ENCODE data around the gene CD209.
"Not testable (repeated sequence)": the region's sequence is repeated elsewhere in the genome, so short reads cannot be mapped to it uniquely, and the experiment has no call there.

The CD209 gene

DNA sequence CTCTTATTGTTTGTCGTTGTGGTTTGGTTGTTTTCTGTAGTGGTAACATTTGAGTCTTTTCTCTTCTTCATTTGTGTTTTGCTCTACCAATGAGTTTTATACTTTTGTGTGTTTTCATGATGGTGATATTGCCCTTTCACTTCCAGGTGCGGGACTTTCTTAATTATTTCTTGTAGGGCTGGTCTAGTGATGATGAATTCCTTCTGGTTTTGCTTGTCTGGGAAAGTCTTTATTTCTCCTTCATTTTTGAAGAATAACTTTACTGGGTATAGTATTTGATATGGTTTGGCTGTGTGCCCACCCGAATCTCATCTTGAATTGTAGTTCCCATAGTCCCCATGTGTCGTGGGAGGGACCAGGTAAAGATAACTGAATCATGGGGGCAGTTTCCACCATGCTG is 8.9 kb upstream of the CD209 start:
- no peak for TF ChIP-seq POLR2A (IDR thresholded peaks at IDR 0.05; ENCODE audit: low read depth, low read length)
- FAIRE-seq = no peak
- no peak for DNase-seq (ENCODE audit: insufficient read length, low spot score)

GRCh38 chr19:7751157-7751783 is 3.9 kb upstream of the CD209 start:
- FAIRE-seq = peak; percentile 50
- DNase-seq (ENCODE audit: insufficient read length, low spot score) = no peak
- TF ChIP-seq POLR2A (IDR thresholded peaks at IDR 0.05; ENCODE audit: low read depth, low read length) = no peak

DNA sequence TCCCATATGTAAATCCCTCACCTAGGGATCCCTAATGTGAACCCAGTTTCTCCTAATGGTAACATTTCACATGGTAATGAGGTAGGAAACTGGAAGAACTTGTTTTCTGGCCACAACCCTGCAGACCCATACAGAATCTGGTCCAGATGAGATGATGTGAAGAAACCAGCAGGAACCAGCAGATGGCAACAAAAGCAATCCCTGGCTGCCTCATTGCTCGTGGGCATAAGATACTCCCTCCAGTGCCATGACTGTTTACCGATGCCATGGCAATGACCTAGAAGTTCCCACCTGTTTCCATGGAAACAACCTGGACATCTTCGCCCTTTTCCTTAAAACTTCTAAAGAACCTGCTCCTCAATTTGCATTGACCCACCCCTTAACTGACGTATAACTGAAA is 1.4 kb upstream of the CD209 start:
- TF ChIP-seq POLR2A (IDR thresholded peaks at IDR 0.05; ENCODE audit: low read depth, low read length) = no peak
- DNase-seq (ENCODE audit: insufficient read length, low spot score) (no peak), FAIRE-seq (no peak)

DNA sequence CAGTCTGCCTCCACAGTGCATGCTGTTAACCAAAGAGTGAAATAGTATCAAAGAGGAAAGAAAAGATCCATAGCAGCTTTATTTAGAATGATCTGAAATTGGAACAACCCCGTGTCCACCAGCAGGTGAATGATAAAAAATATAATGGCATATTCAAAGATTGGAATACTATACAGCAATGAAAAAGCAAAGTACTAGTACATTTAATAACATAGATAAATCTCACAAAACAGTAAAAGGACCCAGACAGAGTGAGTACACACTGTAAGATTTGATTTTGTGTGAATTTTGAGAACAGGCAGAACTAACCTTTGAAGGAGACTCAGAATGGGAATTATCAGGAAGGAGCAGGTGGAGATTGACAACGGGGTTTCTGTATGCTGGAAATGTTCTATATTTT is 837 bp upstream of the CD209 start:
- FAIRE-seq = no peak
- TF ChIP-seq POLR2A (IDR thresholded peaks at IDR 0.05; ENCODE audit: low read depth, low read length) = no peak

DNA sequence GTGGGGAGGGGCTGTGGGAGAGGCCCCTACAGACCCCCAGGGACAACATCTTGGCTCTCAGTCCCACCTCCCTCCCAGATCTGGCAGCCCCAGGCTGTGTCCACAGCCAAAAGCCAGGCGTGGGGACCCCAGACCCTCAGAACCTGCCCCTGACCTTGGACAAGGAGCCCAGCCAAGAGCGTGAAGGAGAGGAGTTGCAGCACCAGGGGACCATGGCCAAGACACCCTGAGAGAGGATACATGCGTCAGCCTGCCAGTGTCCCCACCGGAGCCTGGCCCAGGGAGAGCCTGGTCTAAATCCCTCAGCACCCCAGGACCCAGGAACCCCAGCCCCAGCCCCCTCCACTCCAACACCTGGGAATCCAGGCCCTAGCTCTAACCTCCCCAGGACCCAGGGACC is 1.0 kb downstream of the CD209 start:
- FAIRE-seq; DNase-seq (ENCODE audit: insufficient read length, low spot score): not testable (repeated sequence)

More for the DNA sequence above, 837 bp upstream of the CD209 start:
- DNase-seq (ENCODE audit: insufficient read length, low spot score) = no peak

DNA sequence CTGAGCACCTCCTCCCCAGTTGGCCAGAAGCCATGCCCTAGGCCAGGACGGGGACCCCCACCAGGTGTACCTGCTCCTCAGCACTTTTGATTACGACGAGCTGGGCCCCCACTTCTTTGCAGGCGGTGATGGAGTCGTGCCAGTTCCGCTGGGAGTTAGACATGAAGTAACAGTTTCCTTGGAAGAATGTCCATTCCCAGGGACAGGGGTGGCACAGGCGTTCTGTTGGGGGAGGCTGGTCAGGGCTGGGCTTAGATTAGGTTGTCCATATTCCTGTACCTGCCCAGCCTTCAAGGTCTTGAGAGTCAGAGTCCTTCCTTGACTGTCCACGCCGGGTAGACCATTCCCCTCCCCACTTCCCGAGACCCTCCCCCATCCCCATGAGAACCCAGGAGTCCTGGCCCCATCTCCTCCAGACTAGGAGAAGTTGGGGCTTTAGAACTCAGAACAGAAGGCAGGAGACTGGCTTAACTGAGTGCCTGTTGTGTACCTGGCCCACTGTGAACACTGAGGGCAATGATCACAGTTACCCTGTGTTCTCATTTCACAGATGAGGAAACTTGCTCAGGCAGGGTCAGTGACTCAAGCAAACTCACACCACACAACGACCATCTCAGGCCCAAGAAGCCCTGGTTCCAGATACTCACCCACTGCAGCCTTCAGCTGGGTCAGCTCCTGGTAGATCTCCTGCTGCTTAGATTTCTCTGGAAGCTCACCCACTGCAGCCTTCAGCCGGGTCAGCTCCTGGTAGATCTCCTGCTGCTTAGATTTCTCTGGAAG is 2.3 kb downstream of the CD209 start:
- TF ChIP-seq POLR2A (IDR thresholded peaks at IDR 0.05; ENCODE audit: low read depth, low read length) = no peak
- FAIRE-seq = no peak

DNA sequence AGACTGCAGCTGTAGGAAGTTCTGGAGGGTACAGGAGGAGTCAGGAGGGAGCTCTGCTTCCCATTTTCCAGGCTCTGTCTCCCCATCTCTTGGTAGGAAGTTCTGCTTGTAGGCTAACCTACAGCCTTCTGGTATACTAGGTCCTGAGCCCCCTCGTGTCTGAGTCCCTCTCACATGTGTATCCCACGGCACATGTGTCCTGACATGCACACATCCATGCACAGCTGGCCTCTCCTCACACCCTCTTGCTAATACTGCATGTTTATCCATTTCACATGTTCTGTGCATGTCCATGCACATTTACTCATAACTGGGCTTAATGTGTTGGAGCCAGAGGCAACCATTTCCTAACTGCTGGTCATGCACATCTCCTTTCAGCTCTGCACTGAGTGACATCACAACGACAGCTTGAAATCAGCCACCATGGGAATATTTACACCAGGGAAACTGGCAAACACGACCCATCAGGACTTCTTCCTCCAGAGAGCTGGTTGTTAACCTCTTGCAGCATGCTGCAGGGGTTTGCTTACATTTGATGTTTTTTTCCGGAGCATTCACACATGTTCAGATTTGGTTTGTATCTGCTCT is 3.0 kb downstream of the CD209 start:
- FAIRE-seq = no peak
- TF ChIP-seq POLR2A (IDR thresholded peaks at IDR 0.05; ENCODE audit: low read depth, low read length) = no peak

More for the DNA sequence above, 2.3 kb downstream of the CD209 start:
- no peak for DNase-seq (ENCODE audit: insufficient read length, low spot score)

DNA sequence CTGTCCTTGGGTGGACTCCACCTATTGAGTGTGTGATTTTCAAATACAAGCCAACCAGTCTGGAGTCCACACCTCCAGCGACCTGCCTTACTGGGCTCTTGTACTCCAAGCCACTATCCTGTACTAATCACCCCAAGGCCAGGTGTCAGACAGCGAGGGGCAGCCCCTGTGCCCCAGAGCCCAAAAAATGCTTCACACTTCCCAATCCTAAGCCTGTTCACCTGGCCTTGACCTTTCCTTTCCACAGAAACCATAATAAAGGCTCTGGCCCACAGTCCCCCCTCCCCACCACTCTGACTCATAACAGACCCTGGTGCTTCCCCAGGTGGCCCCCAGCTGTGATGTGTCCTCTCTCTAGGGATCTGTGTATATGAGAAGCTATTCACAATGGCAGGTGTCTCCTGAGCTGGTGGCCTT is 3.9 kb downstream of the CD209 start:
- FAIRE-seq (no peak), DNase-seq (ENCODE audit: insufficient read length, low spot score) (no peak)
- no peak for TF ChIP-seq POLR2A (IDR thresholded peaks at IDR 0.05; ENCODE audit: low read depth, low read length)

More for the DNA sequence above, 3.0 kb downstream of the CD209 start:
- DNase-seq (ENCODE audit: insufficient read length, low spot score) = no peak

DNA sequence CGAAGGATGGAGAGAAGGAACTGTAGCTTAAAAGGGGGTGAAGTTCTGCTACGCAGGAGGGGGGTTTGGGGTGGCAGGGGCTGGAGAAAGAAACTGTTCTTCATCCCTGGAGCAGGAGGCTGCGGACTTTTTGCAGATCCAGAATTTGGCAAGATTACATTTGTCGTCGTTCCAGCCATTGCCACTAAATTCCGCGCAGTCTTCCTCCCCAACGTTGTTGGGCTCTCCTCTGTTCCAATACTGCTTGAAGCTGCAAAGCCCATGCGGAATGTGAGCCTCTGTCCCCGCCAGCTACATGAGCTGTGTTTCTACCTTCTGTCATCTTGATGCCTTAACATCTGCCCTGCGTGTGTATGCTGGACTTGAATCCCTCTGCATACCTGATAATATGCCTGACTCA is 4.3 kb downstream of the CD209 start:
- no peak for DNase-seq (ENCODE audit: insufficient read length, low spot score)
- no peak for FAIRE-seq

DNA sequence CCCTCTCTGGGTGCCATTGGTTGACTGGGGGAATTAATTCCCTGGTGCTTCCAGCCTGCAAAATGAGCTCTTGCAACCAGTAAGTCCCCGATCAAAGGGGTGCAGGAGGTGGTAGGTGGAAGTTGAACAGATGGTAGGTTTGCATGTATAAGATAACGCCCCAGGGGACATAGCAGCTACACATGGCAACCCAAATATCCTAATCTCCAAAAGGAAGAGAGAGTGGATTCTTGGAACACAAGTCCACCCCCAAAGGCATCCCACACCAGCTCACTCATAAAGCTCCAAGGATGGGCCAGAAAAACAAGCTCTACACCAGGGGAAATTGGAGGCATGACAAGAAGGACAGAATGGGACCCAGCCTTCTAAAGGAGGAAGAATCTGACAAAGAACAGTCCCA is 4.8 kb downstream of the CD209 start:
- no peak for TF ChIP-seq POLR2A (IDR thresholded peaks at IDR 0.05; ENCODE audit: low read depth, low read length)
- DNase-seq (ENCODE audit: insufficient read length, low spot score) (no peak), FAIRE-seq (no peak)

More for the DNA sequence above, 4.3 kb downstream of the CD209 start:
- no peak for TF ChIP-seq POLR2A (IDR thresholded peaks at IDR 0.05; ENCODE audit: low read depth, low read length)

DNA sequence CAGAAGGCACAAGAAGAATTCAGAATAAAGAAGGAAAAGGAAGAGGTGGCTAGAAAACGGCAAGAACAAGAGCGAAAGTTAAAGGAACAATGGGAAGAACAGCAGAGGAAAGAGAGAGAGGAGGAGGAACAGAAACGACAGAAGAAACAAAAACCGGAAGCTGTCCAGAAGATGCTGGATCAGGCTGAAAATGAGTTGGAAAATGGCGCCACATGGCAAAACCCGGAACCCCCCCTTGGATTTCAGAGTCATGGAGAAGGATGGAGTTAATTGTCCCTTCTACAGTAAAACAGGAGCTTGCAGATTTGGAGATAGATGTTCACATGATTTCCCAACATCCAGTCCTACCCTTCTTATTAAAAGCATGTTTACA is 6.7 kb downstream of the CD209 start:
- FAIRE-seq = no peak
- TF ChIP-seq POLR2A (IDR thresholded peaks at IDR 0.05; ENCODE audit: low read depth, low read length) = no peak
- DNase-seq (ENCODE audit: insufficient read length, low spot score) = no peak

GRCh38 chr19:7739801-7740681 is 7.3 kb downstream of the CD209 start:
- no peak for TF ChIP-seq POLR2A (IDR thresholded peaks at IDR 0.05; ENCODE audit: low read depth, low read length)
- FAIRE-seq = no peak
- no peak for DNase-seq (ENCODE audit: insufficient read length, low spot score)

GRCh38 chr19:7739211-7739755 is 8.1 kb downstream of the CD209 start:
- DNase-seq (ENCODE audit: insufficient read length, low spot score) (no peak), FAIRE-seq (no peak)
- no peak for TF ChIP-seq POLR2A (IDR thresholded peaks at IDR 0.05; ENCODE audit: low read depth, low read length)

DNA sequence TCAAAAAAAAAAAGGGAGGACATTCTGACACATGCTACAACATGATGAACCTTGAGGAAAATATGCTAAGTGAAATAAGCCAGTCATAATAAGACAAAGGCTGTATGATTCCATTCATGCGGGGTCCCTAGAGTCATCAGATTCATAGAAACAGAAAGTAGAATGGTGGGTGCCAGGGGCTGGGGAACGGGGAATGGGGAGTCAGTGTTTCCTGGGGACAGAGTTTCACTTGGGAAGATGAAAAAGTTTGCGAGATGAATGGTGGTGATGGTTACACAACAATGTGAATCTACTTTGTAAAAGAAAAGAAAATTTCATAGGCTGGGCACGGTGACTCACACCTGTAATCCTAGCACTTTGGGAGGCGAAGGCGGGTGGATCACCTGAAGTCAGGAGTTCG is 9.3 kb downstream of the CD209 start:
- no peak for FAIRE-seq
- no peak for TF ChIP-seq POLR2A (IDR thresholded peaks at IDR 0.05; ENCODE audit: low read depth, low read length)
- no peak for DNase-seq (ENCODE audit: insufficient read length, low spot score)
